RWPE1 (cell line): ENCODE measurements around the gene PGF.

ENCODE experiments used
- CTCF ChIA-PET: fragments of 350-600 bp; sonication (Branson Sonifier 250); formaldehyde crosslinking; extraction: SDS; loops from one replicate; lab custom pipeline; 2021; lab: Yijun Ruan, JAX
- POLR2A ChIA-PET: fragments of 400-600 bp; formaldehyde crosslinking; extraction: SDS; loops from one replicate; lab custom pipeline; 2020; ENCODE audit warnings: antibody characterized with exemption; ENCODE audit not compliant: low non-redundant PET; lab: Yijun Ruan, JAX
- DNase-seq: peaks from one replicate; pipeline ENCODE4 v3.0.0; 2012; ENCODE audit warnings: low spot score
- H3K27ac ChIP-seq: fragments of 450-650 bp; 2 replicates; pipeline ENCODE4 v1.5.1; 2017
- CTCF ChIP-seq: fragments of 450-650 bp; conservative IDR thresholded peaks from 2 replicates; pipeline ENCODE4 v1.5.1; 2017; ENCODE audit warnings: low read depth, mild to moderate bottlenecking

Gene PGF

GRCh38 chr14:74924061-74924460 lies 31.3 kb downstream of the PGF start:
- H3K27ac ChIP-seq: no peak overlapping the region
- TF ChIP-seq CTCF: no peak
- POLR2A ChIA-PET: no interaction called here
- CTCF ChIA-PET: no interaction called here
- DNase-seq: no peak

- no peak for TF ChIP-seq CTCF
- no peak within 1 kb of the TSS for H3K27ac ChIP-seq
- DNase-seq: peak; percentile 97
- ChIA-PET POLR2A (no interaction called here), CTCF (interaction anchor here (0.8 kb wide), 1 partner anchor 18 kb away, joined by 3 read pairs; no protein-coding TSS in a partner anchor)
These were observed 32.5 kb downstream of the PGF start, which contains the start of gene RPS6KL1 for GRCh38 chr14:74922752-74923401. RPS6KL1 (minus strand) TSS chr14:74923260; CDS start chr14:74921541, 1,719 bp downstream.

GRCh38 chr14:74921987-74922751 lies 33.2 kb downstream of the PGF start:
- POLR2A ChIA-PET: no interaction called here
- no peak overlapping the region for H3K27ac ChIP-seq
- DNase-seq: no peak
- TF ChIP-seq CTCF: no peak
- CTCF ChIA-PET: interaction anchor here (0.6 to 1.0 kb wide), 4 partner anchors 17 to 178 kb away, joined by 3 to 4 read pairs (median 3); no protein-coding TSS in a partner anchor

- no peak for TF ChIP-seq CTCF
- no peak for DNase-seq
- POLR2A ChIA-PET: no interaction called here
- H3K27ac ChIP-seq: no peak overlapping the region
- CTCF ChIA-PET: interaction anchor here (0.5 to 1.2 kb wide), 5 partner anchors 9 to 169 kb away, joined by 3 to 6 read pairs (median 3); no protein-coding TSS in a partner anchor
These were observed 34.3 kb downstream of the PGF start for GRCh38 chr14:74921053-74921620.

GRCh38 chr14:74920281-74920680 lies 35.1 kb downstream of the PGF start:
- no peak for TF ChIP-seq CTCF
- H3K27ac ChIP-seq: no peak overlapping the region
- ChIA-PET CTCF (interaction anchor here (0.7 to 1.2 kb wide), 2 partner anchors 8 to 104 kb away, joined by 3 to 6 read pairs; no protein-coding TSS in a partner anchor), POLR2A (no interaction called here)
- no peak for DNase-seq

- ChIA-PET POLR2A (no interaction called here), CTCF (no interaction called here)
- no peak for DNase-seq
- H3K27ac ChIP-seq: no peak overlapping the region
- TF ChIP-seq CTCF: no peak
These were observed 35.8 kb downstream of the PGF start for GRCh38 chr14:74919421-74920165.
